ENCODE measurements around the gene CMTM2.

Gene CMTM2

DNA sequence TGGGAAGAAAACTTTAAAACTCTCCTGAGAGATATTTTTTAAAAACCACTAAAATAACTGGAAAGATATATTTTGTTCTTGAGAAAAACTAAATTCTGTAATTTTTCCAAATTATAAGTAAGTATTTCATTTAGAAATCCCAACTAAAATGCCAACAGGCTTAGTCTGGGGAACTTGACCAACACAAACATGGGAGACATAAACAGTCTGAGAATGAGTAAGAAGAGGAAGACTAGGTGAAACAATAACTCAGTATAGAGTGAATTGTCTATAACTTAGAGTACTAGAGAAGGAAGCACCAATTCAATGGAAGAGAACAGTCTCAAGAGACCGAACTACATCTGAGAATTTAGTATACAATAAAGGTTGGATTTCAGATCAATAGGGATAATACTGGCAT, 10.1 kb upstream of the CMTM2 start:
- TF ChIP-seq, protein P1, sequence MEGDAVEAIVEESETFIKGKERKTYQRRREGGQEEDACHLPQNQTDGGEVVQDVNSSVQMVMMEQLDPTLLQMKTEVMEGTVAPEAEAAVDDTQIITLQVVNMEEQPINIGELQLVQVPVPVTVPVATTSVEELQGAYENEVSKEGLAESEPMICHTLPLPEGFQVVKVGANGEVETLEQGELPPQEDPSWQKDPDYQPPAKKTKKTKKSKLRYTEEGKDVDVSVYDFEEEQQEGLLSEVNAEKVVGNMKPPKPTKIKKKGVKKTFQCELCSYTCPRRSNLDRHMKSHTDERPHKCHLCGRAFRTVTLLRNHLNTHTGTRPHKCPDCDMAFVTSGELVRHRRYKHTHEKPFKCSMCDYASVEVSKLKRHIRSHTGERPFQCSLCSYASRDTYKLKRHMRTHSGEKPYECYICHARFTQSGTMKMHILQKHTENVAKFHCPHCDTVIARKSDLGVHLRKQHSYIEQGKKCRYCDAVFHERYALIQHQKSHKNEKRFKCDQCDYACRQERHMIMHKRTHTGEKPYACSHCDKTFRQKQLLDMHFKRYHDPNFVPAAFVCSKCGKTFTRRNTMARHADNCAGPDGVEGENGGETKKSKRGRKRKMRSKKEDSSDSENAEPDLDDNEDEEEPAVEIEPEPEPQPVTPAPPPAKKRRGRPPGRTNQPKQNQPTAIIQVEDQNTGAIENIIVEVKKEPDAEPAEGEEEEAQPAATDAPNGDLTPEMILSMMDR (IDR thresholded peaks at IDR 0.05; ENCODE audit: low read depth, low read length, missing control alignments): no peak
- DNase-seq (ENCODE audit: extremely low read depth, low read depth): no peak

DNA sequence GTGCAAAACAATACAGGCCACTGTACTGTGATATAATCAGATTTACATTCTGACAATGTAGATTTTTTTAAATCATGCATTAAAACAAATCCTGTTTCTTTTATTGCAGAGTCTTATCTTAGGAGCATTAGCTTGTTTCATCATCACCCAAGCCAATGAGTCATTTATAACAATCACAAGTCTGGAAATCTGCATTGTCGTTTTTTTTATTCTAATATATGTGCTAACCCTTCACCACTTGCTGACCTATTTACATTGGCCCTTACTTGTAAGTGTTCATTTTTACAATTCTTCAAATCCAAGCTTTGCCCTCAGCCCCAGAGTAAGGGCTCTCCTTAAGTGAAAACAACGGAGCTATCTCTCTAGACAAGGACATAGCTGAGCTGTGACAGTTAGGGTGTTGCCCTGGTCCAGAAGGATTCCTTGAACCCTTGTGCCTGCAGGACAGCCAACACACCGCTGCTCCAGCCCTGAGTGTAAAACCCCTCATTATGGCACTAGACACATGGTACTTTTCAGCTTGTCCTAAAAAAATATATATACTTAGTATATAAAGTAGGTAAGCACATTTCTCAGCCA, 9.3 kb upstream of the CMTM2 start:
- TF ChIP-seq, protein P1 (IDR thresholded peaks at IDR 0.05; ENCODE audit: low read depth, low read length, missing control alignments): no peak
- no peak for DNase-seq (ENCODE audit: extremely low read depth, low read depth)
- H3K4me3 ChIP-seq (replicated peaks; ENCODE audit: low read depth, low read length): no peak overlapping the region

More for the DNA sequence above, 10.1 kb upstream of the CMTM2 start:
- no peak overlapping the region for H3K4me3 ChIP-seq (replicated peaks; ENCODE audit: low read depth, low read length)

DNA sequence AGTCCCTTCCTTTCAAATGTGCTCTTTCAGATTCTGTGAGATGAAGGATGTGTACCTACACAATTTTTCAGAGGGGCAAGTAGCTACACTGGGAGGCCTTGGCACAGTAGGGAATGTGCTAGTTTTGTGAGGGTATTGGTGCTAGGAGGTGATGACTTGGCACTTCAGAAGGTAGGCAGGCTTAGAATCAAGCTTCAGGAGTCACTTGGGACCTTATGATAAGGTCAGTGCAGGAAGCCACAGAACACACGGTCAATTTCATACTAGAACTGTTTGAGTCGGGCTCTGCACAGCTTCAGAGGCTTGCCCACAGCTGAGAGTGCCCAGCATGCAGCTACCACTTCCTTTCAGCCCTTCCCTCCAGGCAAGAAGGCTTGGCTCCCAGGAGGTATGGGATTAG, 6.9 kb upstream of the CMTM2 start:
- no peak for DNase-seq (ENCODE audit: extremely low read depth, low read depth)
- H3K4me3 ChIP-seq (replicated peaks; ENCODE audit: low read depth, low read length): no peak overlapping the region
- TF ChIP-seq, protein P1 (IDR thresholded peaks at IDR 0.05; ENCODE audit: low read depth, low read length, missing control alignments): no peak

DNA sequence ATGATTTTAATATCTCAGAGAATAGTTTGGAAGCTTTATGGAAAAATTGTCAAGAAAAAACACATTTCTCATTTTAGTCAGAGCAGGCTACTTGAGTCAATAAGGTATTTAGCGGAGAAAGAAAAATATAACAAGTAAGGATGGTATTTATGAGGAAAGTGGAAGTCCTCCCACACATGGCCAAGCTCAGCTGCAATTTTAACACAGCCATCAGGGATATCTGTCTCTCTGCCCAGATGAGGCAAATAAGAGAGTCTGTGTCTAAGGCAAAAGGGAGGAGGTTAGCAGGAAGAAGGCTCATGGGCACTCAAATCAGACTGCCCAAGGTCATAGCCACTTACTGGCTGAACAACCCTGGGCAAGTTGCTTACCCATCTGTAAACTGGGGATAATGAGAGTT, 5.2 kb upstream of the CMTM2 start:
- TF ChIP-seq, protein P1 (IDR thresholded peaks at IDR 0.05; ENCODE audit: low read depth, low read length, missing control alignments): no peak
- H3K4me3 ChIP-seq (replicated peaks; ENCODE audit: low read depth, low read length): no peak overlapping the region
- no peak for DNase-seq (ENCODE audit: extremely low read depth, low read depth)

DNA sequence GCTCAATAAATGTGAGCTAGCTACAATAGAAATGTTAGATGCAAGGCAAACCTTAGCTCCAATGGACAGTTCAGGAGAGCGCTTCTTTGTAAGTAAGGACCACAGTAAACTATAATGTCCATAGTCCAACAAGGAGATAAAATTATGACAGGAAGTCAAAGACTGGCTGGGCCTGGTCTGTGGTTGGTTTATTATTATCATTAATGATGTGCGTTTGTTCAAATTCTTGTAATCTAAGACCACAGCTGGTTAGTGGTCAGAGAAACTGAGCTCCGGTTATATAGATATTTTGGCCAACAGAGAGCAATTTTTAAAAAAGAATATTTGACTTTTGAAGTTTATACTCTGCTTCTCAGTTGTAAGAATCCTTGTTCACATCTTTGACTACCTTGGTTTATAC, 4.7 kb upstream of the CMTM2 start:
- DNase-seq (ENCODE audit: extremely low read depth, low read depth): no peak
- no peak overlapping the region for H3K4me3 ChIP-seq (replicated peaks; ENCODE audit: low read depth, low read length)
- TF ChIP-seq, protein P1 (IDR thresholded peaks at IDR 0.05; ENCODE audit: low read depth, low read length, missing control alignments): no peak

DNA sequence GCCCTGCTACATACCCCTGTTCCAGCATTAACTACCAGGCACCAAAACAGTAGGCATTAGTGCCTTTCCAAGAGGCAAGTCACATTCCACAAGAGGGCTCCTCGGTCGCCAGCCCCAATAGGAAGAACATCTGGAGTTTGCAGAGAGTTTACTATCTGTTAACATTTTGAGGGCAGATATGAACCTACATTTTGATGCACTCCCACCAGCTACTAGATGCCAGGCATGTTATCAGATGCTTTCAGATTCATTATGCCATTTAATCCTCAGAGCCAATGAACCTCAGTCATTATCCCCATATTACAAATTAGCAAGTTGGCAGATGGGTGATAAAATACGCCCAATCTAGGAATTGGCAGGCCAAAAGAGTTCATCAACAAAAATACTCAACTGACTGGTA, 4.2 kb upstream of the CMTM2 start:
- TF ChIP-seq, protein P1 (IDR thresholded peaks at IDR 0.05; ENCODE audit: low read depth, low read length, missing control alignments): no peak
- H3K4me3 ChIP-seq (replicated peaks; ENCODE audit: low read depth, low read length): no peak overlapping the region
- no peak for DNase-seq (ENCODE audit: extremely low read depth, low read depth)

DNA sequence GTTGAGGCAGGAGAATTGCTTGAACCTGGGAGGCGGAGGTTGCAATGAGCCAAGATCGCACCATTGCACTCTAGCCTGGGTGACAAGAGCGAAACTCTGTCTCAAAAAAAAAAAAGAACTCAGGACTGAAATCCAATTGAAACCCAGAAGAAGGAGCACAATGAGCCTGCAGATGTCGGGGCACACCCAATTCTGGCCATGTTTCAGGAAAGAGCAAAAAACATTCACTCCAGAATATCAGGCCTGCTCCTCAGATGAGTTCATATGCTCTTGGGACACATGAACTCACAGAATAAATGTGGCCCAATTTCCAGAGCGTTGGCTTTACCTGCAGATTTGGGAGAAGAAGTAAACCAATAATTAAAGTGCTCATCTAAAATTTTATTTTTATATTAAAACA, 3.0 kb upstream of the CMTM2 start:
- H3K4me3 ChIP-seq (replicated peaks; ENCODE audit: low read depth, low read length): no peak overlapping the region
- TF ChIP-seq, protein P1 (IDR thresholded peaks at IDR 0.05; ENCODE audit: low read depth, low read length, missing control alignments): no peak

More for the DNA sequence above, 3.0 kb upstream of the CMTM2 start:
- no peak for DNase-seq (ENCODE audit: extremely low read depth, low read depth)
